Neural progenitor cell (in vitro differentiated cells): ENCODE measurements around the gene TMEM9B.

Experiments
- CTCF ChIP-seq: fragments of 200-600 bp; sonication (generic); IDR thresholded peaks from 2 replicates; pipeline ENCODE4 v1.5.1; 2017; ENCODE audit warnings: antibody characterized with exemption, mild to moderate bottlenecking
- EZH2 ChIP-seq: fragments of 200-600 bp; sonication (generic); IDR thresholded peaks from 2 replicates; pipeline ENCODE4 v1.6.1; 2017; ENCODE audit warnings: antibody characterized with exemption, mild to moderate bottlenecking, moderate library complexity
- EZH2phosphoT487 ChIP-seq: fragments of 200-600 bp; sonication (generic); IDR thresholded peaks from 2 replicates; pipeline ENCODE4 v1.6.1; 2017; ENCODE audit warnings: antibody characterized with exemption

DNA sequence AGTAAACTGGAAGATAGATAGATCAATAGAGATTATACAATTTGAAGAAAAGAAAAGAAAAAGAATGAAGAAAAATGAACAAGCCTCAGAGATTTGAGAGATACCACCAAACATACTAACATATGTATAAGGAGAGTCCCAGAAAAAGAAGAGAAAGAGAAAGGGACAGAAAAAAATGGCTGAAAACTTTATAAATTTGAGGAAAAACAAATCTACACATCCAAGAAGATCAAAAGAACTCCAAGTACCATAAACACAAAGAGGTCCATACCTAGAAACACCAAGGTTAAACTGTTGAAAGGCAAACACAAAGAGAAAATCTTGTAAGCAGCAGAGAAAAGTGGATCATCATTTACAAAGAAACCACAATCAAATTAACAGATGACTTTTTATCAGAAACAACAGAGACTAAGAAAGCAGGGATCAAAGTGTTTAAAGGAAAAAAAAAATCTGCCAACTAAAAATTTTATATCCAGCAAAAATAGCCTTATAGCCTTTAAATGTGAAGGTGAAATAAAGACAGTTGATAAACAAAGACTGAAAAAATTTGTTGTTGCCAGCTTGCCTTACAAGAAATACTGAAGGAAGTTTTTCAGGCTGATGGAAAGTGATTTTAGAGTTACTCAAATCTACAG lies 65.0 kb downstream of the TMEM9B start:
- TF ChIP-seq CTCF (no peak), EZH2phosphoT487 (no peak), EZH2 (no peak)
